SK-N-SH (cell line): ENCODE measurements around the gene RAP1B. TPM values are rescaled to one million over a fixed set of nuclear protein-coding genes. Genes with fewer than 3 reads are reported as not detected.

Experiments
- CTCF ChIA-PET: fragments of 300-600, 350-600 bp; formaldehyde crosslinking; extraction: SDS; loops from one replicate; lab custom pipeline; 2021; lab: Yijun Ruan, JAX
- POLR2A ChIA-PET: fragments of 350-600 bp; sonication (Branson Sonifier 250); formaldehyde crosslinking; extraction: SDS; loops from one replicate; lab custom pipeline; 2020; ENCODE audit warnings: antibody characterized with exemption, inconsistent platforms; lab: Yijun Ruan, JAX
- DNase-seq: peaks from one replicate; pipeline ENCODE4 v3.0.0; 2012
- H2AFZ ChIP-seq: fragments of 200-600 bp; sonication (generic); 2 replicates; pipeline ENCODE4 v1.8.1; 2016; ENCODE audit warnings: antibody characterized with exemption, mild to moderate bottlenecking, low read depth
- H3F3A ChIP-seq: fragments of 200-600 bp; sonication (generic); replicated peaks from 2 replicates; pipeline ENCODE3; 2016; ENCODE audit warnings: antibody characterized with exemption, mild to moderate bottlenecking; ENCODE audit not compliant: insufficient read depth
- H3K27ac ChIP-seq, 2 experiments: fragments of 200-500 bp in 1 of 2; fragments of 200-600 bp in 1 of 2; sonication (Bioruptor generic) in 1 of 2; sonication (generic), shearing (Covaris generic) in 1 of 2; 2 replicates each; pipeline versions ENCODE4 v1.5.1 to v1.6.1; 2014 to 2016; ENCODE audit warnings: low read depth in 2 of 2, inconsistent platforms in 1 of 2, low read length in 1 of 2, mild to moderate bottlenecking in 1 of 2, mixed read lengths in 1 of 2
- H3K27me3 ChIP-seq: fragments of 200-600 bp; sonication (generic), shearing (Covaris generic); 2 replicates; pipeline ENCODE4 v1.6.1; 2016; ENCODE audit warnings: mixed run types; ENCODE audit not compliant: insufficient read depth
- H3K36me3 ChIP-seq, 2 experiments: fragments of 200-500 bp in 1 of 2; fragments of 200-600 bp in 1 of 2; sonication (Bioruptor generic) in 1 of 2; sonication (generic) in 1 of 2; replicated peaks in 1 of 2; 2 replicates each; pipeline versions ENCODE3 to v1.5.1; 2014 to 2016; ENCODE audit warnings: low read length in 1 of 2, mild to moderate bottlenecking in 1 of 2; ENCODE audit not compliant: insufficient read depth in 2 of 2, control insufficient read depth in 1 of 2
- H3K4me1 ChIP-seq, 2 experiments: fragments of 200-500 bp in 1 of 2; fragments of 200-600 bp in 1 of 2; sonication (Bioruptor generic) in 1 of 2; sonication (generic), shearing (Covaris generic) in 1 of 2; 2 replicates each; pipeline versions ENCODE4 v1.5.1 to v1.6.1; 2014 to 2016; ENCODE audit warnings: low read depth in 1 of 2, low read length in 1 of 2, mixed run types in 1 of 2; ENCODE audit not compliant: insufficient read depth in 2 of 2, control insufficient read depth in 1 of 2
- H3K4me2 ChIP-seq: fragments of 200-600 bp; sonication (generic), shearing (Covaris generic); 2 replicates; pipeline ENCODE4 v1.6.1; 2017; ENCODE audit warnings: mixed run types
- H3K4me3 ChIP-seq, 2 experiments: fragments of 200-500 bp in 1 of 2; fragments of 200-600 bp in 1 of 2; sonication (Bioruptor generic) in 1 of 2; sonication (generic), shearing (Covaris generic) in 1 of 2; 2 replicates each; pipeline versions ENCODE4 v1.5.1 to v1.8.1; 2014 to 2016; ENCODE audit warnings: low read depth in 2 of 2, inconsistent platforms in 1 of 2, low read length in 1 of 2, mild to moderate bottlenecking in 1 of 2, mixed read lengths in 1 of 2, moderate library complexity in 1 of 2
- H3K79me2 ChIP-seq: fragments of 200-600 bp; sonication (generic); 2 replicates; pipeline ENCODE4 v1.8.1; 2017; ENCODE audit warnings: mild to moderate bottlenecking; ENCODE audit not compliant: insufficient read depth
- H3K9ac ChIP-seq: fragments of 200-600 bp; sonication (generic); 2 replicates; pipeline ENCODE4 v1.6.1; 2017; ENCODE audit warnings: mixed run types
- H3K9me2 ChIP-seq: fragments of 200-600 bp; sonication (generic); 2 replicates; pipeline ENCODE4 v1.6.1; 2017; ENCODE audit warnings: mixed run types
- H3K9me3 ChIP-seq: fragments of 200-600 bp; sonication (generic); 2 replicates; pipeline ENCODE4 v1.6.1; 2017; ENCODE audit warnings: mixed run types, mild to moderate bottlenecking, moderate library complexity
- H4K20me1 ChIP-seq: fragments of 200-600 bp; sonication (generic); 2 replicates; pipeline ENCODE4 v1.6.1; 2017; ENCODE audit warnings: mild to moderate bottlenecking, mixed run types; ENCODE audit not compliant: insufficient read depth
- EZH2phosphoT487 ChIP-seq: fragments of 200-600 bp; sonication (generic); IDR thresholded peaks from 2 replicates; pipeline ENCODE4 v1.6.1; 2017; ENCODE audit warnings: low read depth, mixed run types, mild to moderate bottlenecking, antibody characterized with exemption, moderate library complexity, borderline replicate concordance
- FOSL2 ChIP-seq: IDR thresholded peaks from 2 replicates; pipeline ENCODE4 v1.4.0; 2012; ENCODE audit warnings: low read depth, mild to moderate bottlenecking, moderate library complexity, borderline replicate concordance
- JUND ChIP-seq: IDR thresholded peaks from 2 replicates; pipeline ENCODE4 v1.4.0; 2012
- NRF1 ChIP-seq: IDR thresholded peaks from 2 replicates; pipeline ENCODE4 v1.6.1; 2012; ENCODE audit warnings: low read depth, mild to moderate bottlenecking, low read length
- RAD21 ChIP-seq: IDR thresholded peaks from 2 replicates; pipeline ENCODE4 v1.6.1; 2012; ENCODE audit warnings: mild to moderate bottlenecking, low read length
- RCOR1 ChIP-seq: fragments of 150-350 bp; IDR thresholded peaks from 2 replicates; pipeline ENCODE4 v1.6.1; 2017; ENCODE audit warnings: antibody characterized with exemption, low read length
- RFX5 ChIP-seq: IDR thresholded peaks from 2 replicates; pipeline ENCODE4 v1.6.1; 2012; ENCODE audit warnings: mild to moderate bottlenecking, improper control_type of control experiment, low read length
- RXRA ChIP-seq: IDR thresholded peaks from 2 replicates; pipeline ENCODE4 v1.4.0; 2012; ENCODE audit warnings: low read depth, mild to moderate bottlenecking, borderline replicate concordance
- TCF12 ChIP-seq: IDR thresholded peaks from 2 replicates; pipeline ENCODE4 v1.4.0; 2012
- WGBS: methylation state at CpG from one replicate; pipeline ENCODE4 v1.1.6; 2017; ENCODE audit warnings: low lambda C conversion rate; 5-methylcytosine and 5-hydroxymethylcytosine counted together
- polyA plus RNA-seq, 3 experiments: library from polyadenylated mRNA; depleted of rRNA; stranded (reverse); fragments of >200 nt; gene quantifications; 2 replicates each; pipeline ENCODE4 v1.2.3, GENCODE V29; 2012
- TF ChIP-seq, protein P1 (sequence below): fragments of 150-350 bp; IDR thresholded peaks from 2 replicates; pipeline ENCODE4 v1.6.1; 2017; ENCODE audit warnings: antibody characterized with exemption, low read length, low read depth, borderline replicate concordance
- TF ChIP-seq, protein P2 (sequence below): IDR thresholded peaks from 2 replicates; pipeline ENCODE4 v1.4.0; 2012; ENCODE audit warnings: low read depth, borderline replicate concordance
- TF ChIP-seq, protein P3 (sequence below): fragments of 200-600 bp; sonication (generic); IDR thresholded peaks from 2 replicates; pipeline ENCODE4 v1.6.1; 2017; ENCODE audit warnings: antibody characterized with exemption, mild to moderate bottlenecking, moderate library complexity
- TF ChIP-seq, protein P4 (sequence below): IDR thresholded peaks from 2 replicates; pipeline ENCODE4 v1.6.1; 2012; ENCODE audit warnings: mild to moderate bottlenecking, low read depth, low read length, moderate library complexity

The RAP1B gene
- polyA plus RNA-seq, 1 of the 3 experiments (the other 2 are of a cell fraction): 128 TPM

DNA sequence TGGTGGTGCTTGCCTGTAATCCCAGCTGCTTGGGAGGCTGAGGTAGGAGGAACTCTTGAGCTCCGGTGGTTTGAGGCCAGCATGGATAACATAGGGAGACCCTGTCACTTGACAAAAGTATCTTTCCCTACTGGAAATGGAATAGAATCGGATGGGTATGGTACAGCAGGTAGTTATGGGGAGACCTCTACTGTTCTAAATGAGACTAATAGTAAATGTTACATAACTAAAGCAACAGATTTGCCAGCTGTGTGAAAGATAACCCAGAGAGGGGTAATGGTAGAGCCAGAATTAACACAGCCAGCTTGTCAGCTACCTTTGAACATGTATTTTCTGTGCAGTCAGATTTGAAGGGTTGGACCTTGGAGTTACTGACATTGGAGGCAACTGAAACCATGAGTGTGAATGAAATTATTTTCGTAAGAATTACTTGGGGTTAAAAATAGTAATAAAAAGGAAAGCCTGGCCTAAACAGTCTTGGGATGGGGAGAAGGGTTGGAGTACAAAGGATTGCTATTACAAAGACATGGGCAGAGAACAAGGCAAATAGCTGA is 54.4 kb downstream of the RAP1B start:
- H3K36me3 ChIP-seq: peaks cover 20 to 38% of the 10 kb centered on the region in 2 experiments
- POLR2A ChIA-PET: no interaction called here

DNA sequence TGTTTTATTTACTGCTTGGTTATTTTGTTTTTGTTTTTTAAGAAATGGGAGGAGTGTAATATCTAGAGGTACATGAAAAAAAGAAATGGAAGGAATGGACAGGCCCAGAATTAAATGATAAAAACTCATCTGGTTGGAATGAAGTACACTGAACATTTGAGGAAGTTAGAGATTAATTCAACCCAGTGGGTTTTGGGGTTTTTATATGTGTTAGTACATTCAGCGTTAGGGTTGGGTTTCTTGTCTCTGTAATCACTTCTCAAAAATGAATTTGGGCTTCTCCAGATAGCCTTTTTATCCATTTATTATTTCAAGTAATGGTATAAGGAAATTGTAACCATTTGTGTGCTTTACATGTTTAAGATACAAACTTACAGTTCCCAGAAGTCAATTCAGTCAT is 56.6 kb downstream of the RAP1B start:
- Histone ChIP-seq H3K4me1 (no peaks in the 10 kb centered on the region), H3K27ac (no peak overlapping the region), H3K79me2 (no peaks in the 10 kb centered on the region), H3K9ac (no peak overlapping the region), H3K27me3 (no peaks in the 10 kb centered on the region), H3K4me2 (no peak overlapping the region), H4K20me1 (no peaks in the 10 kb centered on the region), H3K4me3 (no peak overlapping the region), H3K36me3 (peaks cover 3 to 20% of the 10 kb centered on the region in 2 experiments), H3K9me2 (no peaks in the 10 kb centered on the region), H3F3A (peaks cover 37% of the 10 kb centered on the region), H2AFZ (no peak overlapping the region), H3K9me3 (no peaks in the 10 kb centered on the region)
- 88% methylated on average over 1 of the region's 1 CpG for WGBS
- POLR2A ChIA-PET: no interaction called here
- CTCF ChIA-PET: no interaction called here
- no peak for DNase-seq
- no peak for TF ChIP-seq JUND
- TF ChIP-seq, protein P1, sequence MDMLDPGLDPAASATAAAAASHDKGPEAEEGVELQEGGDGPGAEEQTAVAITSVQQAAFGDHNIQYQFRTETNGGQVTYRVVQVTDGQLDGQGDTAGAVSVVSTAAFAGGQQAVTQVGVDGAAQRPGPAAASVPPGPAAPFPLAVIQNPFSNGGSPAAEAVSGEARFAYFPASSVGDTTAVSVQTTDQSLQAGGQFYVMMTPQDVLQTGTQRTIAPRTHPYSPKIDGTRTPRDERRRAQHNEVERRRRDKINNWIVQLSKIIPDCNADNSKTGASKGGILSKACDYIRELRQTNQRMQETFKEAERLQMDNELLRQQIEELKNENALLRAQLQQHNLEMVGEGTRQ: no peak

More for the DNA sequence above, 54.4 kb downstream of the RAP1B start:
- Histone ChIP-seq H3K27me3 (no peaks in the 10 kb centered on the region), H3K79me2 (peaks cover 2% of the 10 kb centered on the region; the same call in 1 of the 2 replicates), H3K9me3 (no peaks in the 10 kb centered on the region), H3K9me2 (no peaks in the 10 kb centered on the region), H2AFZ (no peak overlapping the region), H3K4me2 (no peak overlapping the region), H4K20me1 (no peaks in the 10 kb centered on the region), H3K4me1 (no peaks in the 10 kb centered on the region), H3K27ac (no peak overlapping the region), H3K9ac (no peak overlapping the region), H3K4me3 (no peak overlapping the region), H3F3A (peaks cover 31% of the 10 kb centered on the region)
- WGBS: 98% methylated on average over 3 of the region's 3 CpGs
- CTCF ChIA-PET: interaction anchor here (0.6 to 1.2 kb wide), 2 partner anchors 287 to 306 kb away, joined by 3 read pairs; no protein-coding TSS in a partner anchor
- TF ChIP-seq RAD21: peak; percentile 39
- TF ChIP-seq, protein P2, sequence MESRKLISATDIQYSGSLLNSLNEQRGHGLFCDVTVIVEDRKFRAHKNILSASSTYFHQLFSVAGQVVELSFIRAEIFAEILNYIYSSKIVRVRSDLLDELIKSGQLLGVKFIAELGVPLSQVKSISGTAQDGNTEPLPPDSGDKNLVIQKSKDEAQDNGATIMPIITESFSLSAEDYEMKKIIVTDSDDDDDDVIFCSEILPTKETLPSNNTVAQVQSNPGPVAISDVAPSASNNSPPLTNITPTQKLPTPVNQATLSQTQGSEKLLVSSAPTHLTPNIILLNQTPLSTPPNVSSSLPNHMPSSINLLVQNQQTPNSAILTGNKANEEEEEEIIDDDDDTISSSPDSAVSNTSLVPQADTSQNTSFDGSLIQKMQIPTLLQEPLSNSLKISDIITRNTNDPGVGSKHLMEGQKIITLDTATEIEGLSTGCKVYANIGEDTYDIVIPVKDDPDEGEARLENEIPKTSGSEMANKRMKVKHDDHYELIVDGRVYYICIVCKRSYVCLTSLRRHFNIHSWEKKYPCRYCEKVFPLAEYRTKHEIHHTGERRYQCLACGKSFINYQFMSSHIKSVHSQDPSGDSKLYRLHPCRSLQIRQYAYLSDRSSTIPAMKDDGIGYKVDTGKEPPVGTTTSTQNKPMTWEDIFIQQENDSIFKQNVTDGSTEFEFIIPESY: no peak
- DNase-seq: no peak

DNA sequence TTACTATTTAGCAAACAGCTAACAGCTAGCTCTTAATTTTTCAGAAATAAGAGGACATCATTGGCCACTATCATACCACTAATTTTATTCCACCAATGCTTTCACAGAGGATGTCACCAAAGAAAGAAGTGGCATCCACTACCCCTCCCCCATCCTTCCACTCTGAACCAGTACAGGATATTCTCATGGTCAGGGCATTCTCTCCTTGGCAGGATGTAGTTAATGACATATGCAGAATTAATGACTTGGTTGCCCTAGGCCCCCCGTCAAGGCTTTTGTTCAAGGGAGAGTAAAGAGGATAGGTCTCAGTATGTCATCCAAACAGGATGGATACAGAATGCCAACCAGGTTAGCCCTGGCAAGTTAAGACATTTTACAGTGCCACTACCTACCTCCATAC is 57.2 kb downstream of the RAP1B start:
- Histone ChIP-seq H4K20me1 (no peaks in the 10 kb centered on the region), H3K27me3 (no peaks in the 10 kb centered on the region), H3K36me3 (peaks cover 3 to 14% of the 10 kb centered on the region in 2 experiments), H3K79me2 (no peaks in the 10 kb centered on the region), H3K4me3 (no peak overlapping the region), H3K27ac (no peak overlapping the region), H2AFZ (no peak overlapping the region), H3K4me2 (no peak overlapping the region), H3K9me2 (no peaks in the 10 kb centered on the region), H3F3A (peaks cover 35% of the 10 kb centered on the region), H3K9ac (no peak overlapping the region), H3K9me3 (no peaks in the 10 kb centered on the region), H3K4me1 (no peaks in the 10 kb centered on the region)
- no peak for DNase-seq
- ChIA-PET POLR2A (no interaction called here), CTCF (no interaction called here)
- WGBS: 89% methylated on average over 1 of the region's 1 CpG
- TF ChIP-seq RAD21 (no peak), TCF12 (no peak), RCOR1 (no peak), EZH2phosphoT487 (no peak), RFX5 (no peak), FOSL2 (no peak), NRF1 (no peak), RXRA (no peak)
- TF ChIP-seq, protein P3, sequence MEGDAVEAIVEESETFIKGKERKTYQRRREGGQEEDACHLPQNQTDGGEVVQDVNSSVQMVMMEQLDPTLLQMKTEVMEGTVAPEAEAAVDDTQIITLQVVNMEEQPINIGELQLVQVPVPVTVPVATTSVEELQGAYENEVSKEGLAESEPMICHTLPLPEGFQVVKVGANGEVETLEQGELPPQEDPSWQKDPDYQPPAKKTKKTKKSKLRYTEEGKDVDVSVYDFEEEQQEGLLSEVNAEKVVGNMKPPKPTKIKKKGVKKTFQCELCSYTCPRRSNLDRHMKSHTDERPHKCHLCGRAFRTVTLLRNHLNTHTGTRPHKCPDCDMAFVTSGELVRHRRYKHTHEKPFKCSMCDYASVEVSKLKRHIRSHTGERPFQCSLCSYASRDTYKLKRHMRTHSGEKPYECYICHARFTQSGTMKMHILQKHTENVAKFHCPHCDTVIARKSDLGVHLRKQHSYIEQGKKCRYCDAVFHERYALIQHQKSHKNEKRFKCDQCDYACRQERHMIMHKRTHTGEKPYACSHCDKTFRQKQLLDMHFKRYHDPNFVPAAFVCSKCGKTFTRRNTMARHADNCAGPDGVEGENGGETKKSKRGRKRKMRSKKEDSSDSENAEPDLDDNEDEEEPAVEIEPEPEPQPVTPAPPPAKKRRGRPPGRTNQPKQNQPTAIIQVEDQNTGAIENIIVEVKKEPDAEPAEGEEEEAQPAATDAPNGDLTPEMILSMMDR: no peak
- TF ChIP-seq, protein P4, sequence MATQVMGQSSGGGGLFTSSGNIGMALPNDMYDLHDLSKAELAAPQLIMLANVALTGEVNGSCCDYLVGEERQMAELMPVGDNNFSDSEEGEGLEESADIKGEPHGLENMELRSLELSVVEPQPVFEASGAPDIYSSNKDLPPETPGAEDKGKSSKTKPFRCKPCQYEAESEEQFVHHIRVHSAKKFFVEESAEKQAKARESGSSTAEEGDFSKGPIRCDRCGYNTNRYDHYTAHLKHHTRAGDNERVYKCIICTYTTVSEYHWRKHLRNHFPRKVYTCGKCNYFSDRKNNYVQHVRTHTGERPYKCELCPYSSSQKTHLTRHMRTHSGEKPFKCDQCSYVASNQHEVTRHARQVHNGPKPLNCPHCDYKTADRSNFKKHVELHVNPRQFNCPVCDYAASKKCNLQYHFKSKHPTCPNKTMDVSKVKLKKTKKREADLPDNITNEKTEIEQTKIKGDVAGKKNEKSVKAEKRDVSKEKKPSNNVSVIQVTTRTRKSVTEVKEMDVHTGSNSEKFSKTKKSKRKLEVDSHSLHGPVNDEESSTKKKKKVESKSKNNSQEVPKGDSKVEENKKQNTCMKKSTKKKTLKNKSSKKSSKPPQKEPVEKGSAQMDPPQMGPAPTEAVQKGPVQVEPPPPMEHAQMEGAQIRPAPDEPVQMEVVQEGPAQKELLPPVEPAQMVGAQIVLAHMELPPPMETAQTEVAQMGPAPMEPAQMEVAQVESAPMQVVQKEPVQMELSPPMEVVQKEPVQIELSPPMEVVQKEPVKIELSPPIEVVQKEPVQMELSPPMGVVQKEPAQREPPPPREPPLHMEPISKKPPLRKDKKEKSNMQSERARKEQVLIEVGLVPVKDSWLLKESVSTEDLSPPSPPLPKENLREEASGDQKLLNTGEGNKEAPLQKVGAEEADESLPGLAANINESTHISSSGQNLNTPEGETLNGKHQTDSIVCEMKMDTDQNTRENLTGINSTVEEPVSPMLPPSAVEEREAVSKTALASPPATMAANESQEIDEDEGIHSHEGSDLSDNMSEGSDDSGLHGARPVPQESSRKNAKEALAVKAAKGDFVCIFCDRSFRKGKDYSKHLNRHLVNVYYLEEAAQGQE: no peak
